ENCODE measurements around the gene TNNI2. TPM values are rescaled to one million over a fixed set of nuclear protein-coding genes. Genes with fewer than 3 reads are reported as not detected.

Gene TNNI2
- total RNA-seq, 1 experiment from 2014 or later, result not detected

DNA sequence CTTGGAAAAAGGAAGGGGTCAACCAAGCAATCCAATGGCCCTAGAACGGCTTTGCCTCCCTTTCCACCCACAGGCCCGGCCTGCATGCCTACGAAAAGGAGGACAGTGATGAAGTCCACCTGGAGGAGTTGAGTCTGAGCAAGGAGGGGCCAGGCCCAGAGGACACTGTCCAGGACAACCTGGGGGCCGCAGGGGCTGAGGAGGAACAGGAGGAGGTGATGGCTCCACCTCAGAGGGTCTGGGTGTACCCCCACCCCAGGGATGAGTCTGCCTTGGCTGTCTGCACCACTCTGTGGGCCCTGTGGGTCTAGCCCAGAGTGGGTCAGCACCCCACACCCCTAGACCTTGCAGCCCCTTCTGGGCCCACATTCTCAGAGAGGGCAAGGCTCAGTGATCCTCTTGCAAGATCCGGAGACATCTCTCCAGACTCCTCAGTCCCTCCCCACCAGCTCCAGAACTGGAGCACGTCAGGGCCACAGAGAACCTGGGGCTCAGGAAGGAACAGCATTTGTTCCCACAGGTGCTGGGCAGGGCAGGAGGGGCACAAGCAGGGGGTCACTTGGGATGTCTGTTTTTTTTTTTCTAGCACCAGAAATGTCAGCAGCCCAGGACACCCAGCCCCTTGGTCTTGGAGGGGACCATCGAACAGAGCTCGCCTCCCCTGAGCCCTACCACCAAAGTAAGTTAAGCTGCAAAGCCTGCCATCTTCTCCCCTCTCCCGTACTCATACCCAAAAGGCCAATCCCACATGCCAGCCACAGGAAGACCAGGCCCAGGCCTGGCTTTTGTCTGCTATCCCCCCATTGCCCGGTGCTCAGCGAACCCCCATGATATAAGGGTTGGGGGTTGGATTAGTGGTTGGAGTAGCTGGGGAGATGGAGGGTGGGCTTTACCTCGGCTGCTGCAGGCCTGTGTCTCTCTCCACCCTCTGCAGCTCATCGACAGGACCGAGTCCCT lies 44.8 kb downstream of the TNNI2 start:
- Histone ChIP-seq H2AK5ac (ENCODE audit: insufficient read length, low read length) (no peak overlapping the region), H3K9me3 (ENCODE audit: control insufficient read depth, low read depth, low read length) (no peaks in the 10 kb centered on the region), H3K27ac (ENCODE audit: insufficient read length, low read depth, low read length) (no peak overlapping the region), H3K23ac (ENCODE audit: insufficient read length, low read depth, low read length) (no peak overlapping the region), H3K18ac (ENCODE audit: insufficient read length, low read depth, low read length) (no peak overlapping the region), H2BK20ac (ENCODE audit: low read depth, low read length, poor library complexity, severe bottlenecking) (no peak overlapping the region), H2BK5ac (ENCODE audit: insufficient read length, low read length) (no peak overlapping the region), H3K9ac (ENCODE audit: extremely low read depth, insufficient read length, low read length) (no peak overlapping the region), H4K20me1 (ENCODE audit: control insufficient read depth, insufficient read depth, insufficient read length) (no peaks in the 10 kb centered on the region), H3K23me2 (ENCODE audit: insufficient read length, low read depth, low read length, poor library complexity, severe bottlenecking) (no peaks in the 10 kb centered on the region), H4K91ac (ENCODE audit: insufficient read length, low read depth, low read length) (no peak overlapping the region), H3K4me2 (ENCODE audit: insufficient read depth, insufficient read length, low read length) (no peak overlapping the region), H3K4me1 (ENCODE audit: insufficient read depth, low read length) (no peaks in the 10 kb centered on the region), H3K79me1 (ENCODE audit: insufficient read depth, low read depth, low read length, poor library complexity, severe bottlenecking) (no peaks in the 10 kb centered on the region), H3K56ac (ENCODE audit: insufficient read length, low read depth, low read length) (no peak overlapping the region), H2BK120ac (ENCODE audit: low read depth, low read length, poor library complexity, severe bottlenecking) (no peak overlapping the region), H4K8ac (replicated peaks; ENCODE audit: insufficient read length, low read depth, low read length) (no peak overlapping the region), H3K27me3 (ENCODE audit: insufficient read depth, low read length) (no peaks in the 10 kb centered on the region), H3K14ac (ENCODE audit: insufficient read depth, low read length) (no peak overlapping the region), H2BK15ac (ENCODE audit: low read depth, low read length) (no peak overlapping the region), H3T11ph (ENCODE audit: low read length) (no peak overlapping the region), H4K5ac (ENCODE audit: insufficient read length, low read depth, low read length) (no peak overlapping the region), H2AFZ (ENCODE audit: low read length) (no peak overlapping the region), H3K79me2 (ENCODE audit: insufficient read depth, low read length) (no peaks in the 10 kb centered on the region), H2BK12ac (ENCODE audit: insufficient read length, low read depth, low read length) (no peak overlapping the region), H3K4ac (ENCODE audit: low read depth, low read length) (no peak overlapping the region)
- Mint-ChIP-seq H3K4me1 (no peaks in the 10 kb centered on the region), H3K27ac (peak overlapping the region in 1 of 3 experiments; percentile 59; a peak in 1 of 7 replicates), H3K9me3 (no peaks in the 10 kb centered on the region), H3K36me3 (ENCODE audit: insufficient read depth in 1 of 3, low read depth in 3 of 3) (no peaks in the 10 kb centered on the region), H3K4me3 (no peak overlapping the region), H3K27me3 (ENCODE audit: low read depth) (peaks cover 14% of the 10 kb centered on the region)
- TF ChIP-seq, protein P1, sequence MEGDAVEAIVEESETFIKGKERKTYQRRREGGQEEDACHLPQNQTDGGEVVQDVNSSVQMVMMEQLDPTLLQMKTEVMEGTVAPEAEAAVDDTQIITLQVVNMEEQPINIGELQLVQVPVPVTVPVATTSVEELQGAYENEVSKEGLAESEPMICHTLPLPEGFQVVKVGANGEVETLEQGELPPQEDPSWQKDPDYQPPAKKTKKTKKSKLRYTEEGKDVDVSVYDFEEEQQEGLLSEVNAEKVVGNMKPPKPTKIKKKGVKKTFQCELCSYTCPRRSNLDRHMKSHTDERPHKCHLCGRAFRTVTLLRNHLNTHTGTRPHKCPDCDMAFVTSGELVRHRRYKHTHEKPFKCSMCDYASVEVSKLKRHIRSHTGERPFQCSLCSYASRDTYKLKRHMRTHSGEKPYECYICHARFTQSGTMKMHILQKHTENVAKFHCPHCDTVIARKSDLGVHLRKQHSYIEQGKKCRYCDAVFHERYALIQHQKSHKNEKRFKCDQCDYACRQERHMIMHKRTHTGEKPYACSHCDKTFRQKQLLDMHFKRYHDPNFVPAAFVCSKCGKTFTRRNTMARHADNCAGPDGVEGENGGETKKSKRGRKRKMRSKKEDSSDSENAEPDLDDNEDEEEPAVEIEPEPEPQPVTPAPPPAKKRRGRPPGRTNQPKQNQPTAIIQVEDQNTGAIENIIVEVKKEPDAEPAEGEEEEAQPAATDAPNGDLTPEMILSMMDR (conservative IDR thresholded peaks at IDR 0.05), result no peak
- DNase-seq, result peak; percentile 19
- WGBS (ENCODE audit: extremely low coverage, insufficient read length, low lambda C conversion rate), result no CpG with 5 or more reads among the region's 14 CpGs

Data from H9 (cell line).